Kidney epithelial cell (primary cell): ENCODE measurements around the gene NMRAL1. TPM values are rescaled to one million over a fixed set of nuclear protein-coding genes. Genes with fewer than 3 reads are reported as not detected.
A peak's percentile ranks its signal among the peaks of the same experiment; 100 is the strongest.

Experiments
- DNase-seq: peaks from one replicate; pipeline ENCODE4 v3.0.0-alpha.2; 2010; ENCODE audit warnings: low read depth
- H3K27me3 ChIP-seq: 2 replicates; pipeline ENCODE4 v1.6.0; 2011; ENCODE audit warnings: low read length; ENCODE audit not compliant: control insufficient read depth, insufficient read depth
- H3K36me3 ChIP-seq: 2 replicates; pipeline ENCODE4 v1.5.1; 2011; ENCODE audit warnings: low read length; ENCODE audit not compliant: control insufficient read depth, insufficient read depth
- H3K4me3 ChIP-seq: 2 replicates; pipeline ENCODE4 v1.5.1; 2011; ENCODE audit warnings: low read depth, mild to moderate bottlenecking, control low read depth, low read length
- total RNA-seq: library from RNA; depleted of rRNA; stranded (reverse); fragments of >200 nt; gene quantifications from 2 replicates; pipeline ENCODE4 v1.2.3, GENCODE V29; 2015
- TF ChIP-seq, protein P1 (sequence below): IDR thresholded peaks from 2 replicates; pipeline ENCODE4 v1.5.1; 2011; ENCODE audit warnings: mild to moderate bottlenecking, moderate library complexity, low read length, control low read depth, inconsistent platforms; ENCODE audit not compliant: insufficient read depth, poor library complexity, severe bottlenecking

The NMRAL1 gene
- total RNA-seq, 1 donor from 2014 or later, result 59.5 TPM

DNA sequence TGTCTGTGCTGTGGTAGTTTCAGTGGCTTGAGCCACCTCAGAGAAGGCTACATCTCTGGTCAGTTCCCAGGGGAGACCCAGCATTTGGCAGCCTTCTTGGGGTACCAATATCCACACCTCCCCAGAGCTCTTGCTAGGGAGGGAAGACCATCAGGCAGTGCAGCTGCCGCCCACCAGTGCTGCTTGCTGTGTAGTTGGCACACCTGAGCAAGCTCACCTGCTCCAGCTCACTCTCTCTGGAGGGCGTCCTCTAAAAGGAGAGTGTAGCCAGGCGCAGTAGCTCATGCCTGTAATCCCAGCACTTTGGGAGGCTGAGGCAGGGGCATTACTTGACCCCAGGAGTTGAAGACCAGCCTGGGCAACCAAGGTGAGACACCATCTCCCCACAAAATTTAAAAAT is 34.4 kb upstream of the NMRAL1 start:
- TF ChIP-seq, protein P1, sequence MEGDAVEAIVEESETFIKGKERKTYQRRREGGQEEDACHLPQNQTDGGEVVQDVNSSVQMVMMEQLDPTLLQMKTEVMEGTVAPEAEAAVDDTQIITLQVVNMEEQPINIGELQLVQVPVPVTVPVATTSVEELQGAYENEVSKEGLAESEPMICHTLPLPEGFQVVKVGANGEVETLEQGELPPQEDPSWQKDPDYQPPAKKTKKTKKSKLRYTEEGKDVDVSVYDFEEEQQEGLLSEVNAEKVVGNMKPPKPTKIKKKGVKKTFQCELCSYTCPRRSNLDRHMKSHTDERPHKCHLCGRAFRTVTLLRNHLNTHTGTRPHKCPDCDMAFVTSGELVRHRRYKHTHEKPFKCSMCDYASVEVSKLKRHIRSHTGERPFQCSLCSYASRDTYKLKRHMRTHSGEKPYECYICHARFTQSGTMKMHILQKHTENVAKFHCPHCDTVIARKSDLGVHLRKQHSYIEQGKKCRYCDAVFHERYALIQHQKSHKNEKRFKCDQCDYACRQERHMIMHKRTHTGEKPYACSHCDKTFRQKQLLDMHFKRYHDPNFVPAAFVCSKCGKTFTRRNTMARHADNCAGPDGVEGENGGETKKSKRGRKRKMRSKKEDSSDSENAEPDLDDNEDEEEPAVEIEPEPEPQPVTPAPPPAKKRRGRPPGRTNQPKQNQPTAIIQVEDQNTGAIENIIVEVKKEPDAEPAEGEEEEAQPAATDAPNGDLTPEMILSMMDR, result no peak
- peaks cover 4% of the 10 kb centered on the region for H3K36me3 ChIP-seq
- DNase-seq, result no peak
- no peak overlapping the region for H3K4me3 ChIP-seq
- no peaks in the 10 kb centered on the region for H3K27me3 ChIP-seq

DNA sequence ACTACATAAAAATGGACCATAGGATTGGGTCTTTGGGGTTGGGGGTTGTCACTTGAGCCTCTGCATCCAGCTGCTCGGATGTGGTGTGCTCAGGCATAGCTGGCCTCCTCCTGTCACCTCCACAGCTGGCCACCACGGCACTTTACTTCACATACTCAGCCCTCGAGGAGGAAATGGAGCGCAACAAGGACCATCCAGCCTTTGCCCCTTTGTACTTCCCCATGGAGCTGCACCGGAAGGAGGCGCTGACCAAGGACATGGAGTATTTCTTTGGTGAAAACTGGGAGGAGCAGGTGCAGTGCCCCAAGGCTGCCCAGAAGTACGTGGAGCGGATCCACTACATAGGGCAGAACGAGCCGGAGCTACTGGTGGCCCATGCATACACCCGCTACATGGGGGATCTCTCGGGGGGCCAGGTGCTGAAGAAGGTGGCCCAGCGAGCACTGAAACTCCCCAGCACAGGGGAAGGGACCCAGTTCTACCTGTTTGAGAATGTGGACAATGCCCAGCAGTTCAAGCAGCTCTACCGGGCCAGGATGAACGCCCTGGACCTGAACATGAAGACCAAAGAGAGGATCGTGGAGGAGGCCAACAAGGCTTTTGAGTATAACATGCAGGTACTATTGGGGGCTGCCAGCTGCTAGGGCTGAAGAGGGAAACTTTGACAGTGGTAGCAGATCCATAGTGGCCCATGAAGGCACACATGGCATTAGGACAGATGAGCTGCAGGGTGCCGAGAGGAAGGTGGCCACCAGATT is 33.3 kb upstream of the NMRAL1 start:
- Histone ChIP-seq H3K36me3 (peaks cover 4% of the 10 kb centered on the region), H3K27me3 (no peaks in the 10 kb centered on the region), H3K4me3 (no peak overlapping the region)
- TF ChIP-seq, protein P1, result no peak
- DNase-seq, result no peak

DNA sequence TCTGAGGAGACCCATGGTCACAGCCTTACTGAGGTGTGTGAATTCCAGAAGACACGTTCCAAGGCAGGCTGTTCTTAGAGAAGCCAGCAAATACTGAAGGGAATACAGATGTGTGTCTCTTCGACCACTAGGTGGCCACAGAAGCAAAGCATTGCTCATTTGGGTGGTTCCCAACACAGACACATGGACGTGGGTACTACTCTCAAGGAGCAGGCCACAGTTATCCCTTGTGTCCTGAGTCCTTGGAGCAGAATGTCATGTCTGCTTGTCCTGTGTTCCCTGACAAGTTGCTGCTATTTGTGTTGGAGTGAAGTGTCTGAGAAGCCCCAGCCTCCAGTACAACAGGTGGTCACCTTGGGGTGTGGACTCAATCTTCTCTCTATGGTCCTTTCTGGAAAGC is 32.0 kb upstream of the NMRAL1 start:
- Histone ChIP-seq H3K27me3 (no peaks in the 10 kb centered on the region), H3K36me3 (peaks cover 4% of the 10 kb centered on the region), H3K4me3 (no peak overlapping the region)
- no peak for DNase-seq
- TF ChIP-seq, protein P1, result peak; percentile 82

DNA sequence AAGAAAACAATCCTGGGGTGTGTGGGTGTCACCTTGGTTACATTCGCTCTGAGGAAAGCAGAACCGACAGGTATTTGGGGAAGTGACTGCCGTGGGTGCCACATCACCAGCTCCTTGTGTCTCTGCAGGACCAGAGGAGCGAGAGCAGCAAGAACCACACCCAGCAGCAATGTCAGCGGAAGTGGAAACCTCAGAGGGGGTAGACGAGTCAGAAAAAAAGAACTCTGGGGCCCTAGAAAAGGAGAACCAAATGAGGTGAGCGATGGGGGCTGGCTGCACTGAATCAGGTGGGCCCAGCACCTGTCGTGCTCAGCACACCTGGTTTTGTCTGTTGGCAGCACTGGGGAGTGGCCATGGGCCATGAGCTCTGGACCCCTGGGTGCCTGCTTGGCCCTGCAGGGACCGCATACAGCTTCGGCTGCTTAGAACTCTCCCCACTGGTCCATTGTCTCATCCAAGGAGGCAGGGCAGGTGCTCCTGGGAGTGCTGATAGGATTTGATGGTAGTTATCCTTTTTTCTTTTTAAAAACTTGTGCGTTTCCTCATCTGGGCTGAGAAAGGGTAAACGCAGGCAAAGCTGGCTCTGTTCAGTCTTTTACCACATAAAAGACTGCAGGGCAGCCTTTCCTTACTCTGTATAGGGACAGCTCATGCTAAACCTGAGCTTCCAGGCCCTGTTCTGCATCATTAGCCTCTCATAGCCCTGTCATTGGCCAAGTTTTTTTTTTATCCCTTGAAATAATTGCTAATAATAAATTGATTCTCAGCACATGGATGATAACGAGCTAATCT is 31.1 kb upstream of the NMRAL1 start:
- no peak for DNase-seq
- H3K27me3 ChIP-seq, result no peaks in the 10 kb centered on the region
- peaks cover 4% of the 10 kb centered on the region for H3K36me3 ChIP-seq
- no peak overlapping the region for H3K4me3 ChIP-seq
- TF ChIP-seq, protein P1, result no peak

DNA sequence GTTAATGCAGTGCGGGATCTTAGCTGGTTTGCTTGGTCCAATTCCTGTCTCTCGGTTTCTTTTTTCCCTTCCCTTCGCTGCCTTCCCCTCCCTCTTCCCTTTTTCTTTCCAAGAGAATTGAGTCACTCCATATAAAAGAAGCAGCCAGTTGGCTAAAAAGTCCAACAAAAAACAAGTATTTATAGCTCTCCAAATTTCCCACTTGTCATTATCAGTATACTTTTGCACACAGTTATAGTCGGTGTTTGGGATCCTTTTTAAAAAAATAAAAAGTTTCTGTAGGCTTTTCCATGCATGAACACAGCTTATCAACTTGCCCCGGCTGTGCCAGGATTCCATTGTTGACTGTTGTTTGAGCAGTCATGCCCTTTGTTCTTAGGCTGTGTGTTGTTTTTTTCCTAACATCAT is 26.6 kb upstream of the NMRAL1 start:
- H3K27me3 ChIP-seq, result no peaks in the 10 kb centered on the region
- H3K4me3 ChIP-seq, result no peak overlapping the region
- DNase-seq, result no peak
- H3K36me3 ChIP-seq, result no peaks in the 10 kb centered on the region
- TF ChIP-seq, protein P1, result no peak
